HG03442 (cell line): ENCODE measurements around the gene SORCS2.
"Not testable (repeated sequence)": the region's sequence is repeated elsewhere in the genome, so short reads cannot be mapped to it uniquely, and the experiment has no call there.

Source experiments
- ATAC-seq: cut with Tn5 transposase; IDR thresholded peaks from one replicate; pipeline ENCODE4 v1.9.1; 2021; ENCODE audit warnings: mild to moderate bottlenecking, moderate library complexity; ENCODE audit not compliant: unreplicated experiment

Gene SORCS2

GRCh38 chr4:7561557-7561956, 369.2 kb downstream of the SORCS2 start:
- ATAC-seq = no peak

- no peak for ATAC-seq
Observed at GRCh38 chr4:7564242-7564641, 371.9 kb downstream of the SORCS2 start.

DNA sequence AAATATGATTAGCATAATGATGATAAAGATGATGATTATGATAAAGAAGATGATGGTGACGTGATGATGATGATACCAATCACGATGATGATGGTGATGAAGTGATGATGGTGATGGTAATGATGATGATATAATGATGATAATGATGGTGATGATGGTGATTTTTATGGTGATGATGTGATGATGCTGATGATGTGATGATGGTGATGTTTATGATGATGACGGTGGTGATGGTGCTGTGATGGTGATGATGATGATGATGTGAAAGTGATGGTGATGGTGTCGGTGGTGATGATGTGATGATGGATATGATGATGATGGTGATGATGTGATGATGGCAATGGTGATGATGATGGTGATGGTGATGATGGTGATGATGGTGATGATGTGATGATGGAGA, 373.1 kb downstream of the SORCS2 start:
- ATAC-seq = no peak

DNA sequence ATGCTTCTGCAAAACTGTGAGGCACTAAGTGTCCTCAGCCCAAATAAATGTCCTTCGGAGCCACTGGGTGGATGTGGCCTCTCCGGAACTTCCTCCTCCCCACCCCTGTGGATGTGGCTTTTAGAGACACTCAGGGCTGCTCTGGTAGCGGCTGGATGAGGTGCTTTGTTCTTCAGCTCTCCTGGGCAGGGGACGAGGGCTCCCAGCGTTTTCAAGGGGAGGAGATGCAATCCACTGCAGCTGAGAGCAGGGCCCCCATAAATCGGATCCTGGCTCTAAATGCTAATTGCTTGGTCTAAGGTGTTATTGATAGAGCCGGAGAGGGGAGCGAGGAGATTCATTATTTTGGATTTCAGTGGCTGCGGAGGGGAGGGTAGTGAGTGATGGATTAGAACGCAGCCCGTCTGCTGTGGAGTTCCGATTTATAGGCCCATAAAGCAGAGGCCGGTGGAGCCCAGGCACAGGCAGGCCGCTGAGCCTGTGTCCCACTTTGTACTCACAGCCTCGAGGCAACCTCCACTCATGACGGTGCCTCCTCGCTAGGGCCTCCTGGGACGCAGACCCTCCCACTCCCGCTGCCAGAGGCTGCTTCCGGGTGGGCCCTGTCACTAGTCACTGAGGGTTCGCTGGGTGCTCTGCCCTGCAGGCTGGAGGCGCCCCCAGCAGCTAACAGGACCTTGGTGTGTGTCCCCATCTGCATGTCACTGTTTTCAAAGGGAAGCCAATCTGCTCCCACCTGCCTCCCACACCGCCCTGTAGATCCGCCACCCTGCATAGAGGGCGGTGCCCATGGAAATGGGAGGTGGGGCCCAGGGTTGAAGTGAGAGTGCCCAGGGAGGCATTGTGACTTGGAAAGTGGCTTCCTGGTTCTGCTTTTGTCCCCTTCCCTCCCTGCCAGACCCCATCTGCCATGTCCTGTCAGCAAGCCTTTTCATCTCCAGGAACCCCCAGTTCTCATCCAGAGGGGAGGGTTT, 377.8 kb downstream of the SORCS2 start:
- ATAC-seq = no peak

DNA sequence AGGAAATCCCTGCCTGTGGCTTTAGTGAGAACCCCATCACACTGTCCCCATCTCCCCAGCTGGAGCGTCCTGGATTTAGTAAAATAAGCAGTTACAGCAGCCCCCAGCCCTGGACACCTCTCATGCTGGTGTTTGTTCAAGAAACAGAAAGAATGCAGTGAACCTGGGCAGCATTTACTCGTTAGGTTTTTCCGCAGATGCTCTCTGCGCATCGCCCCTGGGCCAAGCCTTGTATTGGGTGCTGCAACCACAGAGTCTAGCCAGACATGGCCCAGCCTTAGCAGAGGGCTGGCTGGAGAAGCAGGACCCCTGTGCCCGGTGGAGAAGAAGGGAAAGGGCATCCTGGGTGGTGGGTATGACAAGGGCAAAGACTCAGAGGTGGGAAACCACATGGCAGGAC, 378.7 kb downstream of the SORCS2 start:
- ATAC-seq = no peak

GRCh38 chr4:7571701-7572100, 379.4 kb downstream of the SORCS2 start:
- no peak for ATAC-seq

DNA sequence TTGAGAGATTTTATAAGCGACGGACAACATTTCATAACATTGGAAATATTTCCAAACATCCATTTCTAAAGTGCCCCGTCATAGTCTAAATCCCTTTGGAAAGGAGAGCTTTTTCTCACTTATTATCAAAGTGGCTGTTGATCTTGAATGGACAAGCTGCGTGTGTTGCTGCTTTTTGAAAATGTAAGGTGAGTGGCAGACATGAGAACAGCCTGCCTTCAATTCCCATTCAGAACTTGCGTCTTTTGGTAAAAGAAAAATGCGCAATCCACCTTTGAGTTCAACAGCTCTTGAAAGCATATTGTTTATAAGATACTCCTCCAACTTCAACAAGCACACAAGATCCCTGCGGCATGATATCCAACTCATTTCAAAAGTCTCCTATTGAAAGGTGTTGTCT, 380.6 kb downstream of the SORCS2 start:
- no peak for ATAC-seq

- ATAC-seq = no peak
Observed at GRCh38 chr4:7573576-7574091, 381.3 kb downstream of the SORCS2 start.

GRCh38 chr4:7574287-7575014, 382.1 kb downstream of the SORCS2 start:
- no peak for ATAC-seq

DNA sequence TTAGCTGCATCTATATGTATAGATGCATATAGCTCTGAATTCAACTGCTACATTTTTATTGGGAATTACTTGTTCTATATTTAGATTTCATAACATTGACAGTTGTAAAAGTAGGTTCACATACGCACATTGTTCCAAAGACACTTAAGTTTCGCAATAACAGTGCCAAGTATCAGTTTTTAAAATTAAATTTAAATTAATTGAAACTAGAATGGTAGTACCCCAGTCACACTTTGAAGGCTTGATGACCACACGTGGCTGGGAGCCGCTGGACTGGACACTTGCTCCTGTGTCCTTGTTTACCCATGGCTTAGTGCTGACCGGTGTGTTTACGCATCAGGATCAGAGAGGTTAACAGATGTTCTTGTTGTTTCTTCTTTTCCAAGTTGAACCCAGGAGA, 383.1 kb downstream of the SORCS2 start:
- ATAC-seq = no peak

GRCh38 chr4:7577361-7578039, 385.2 kb downstream of the SORCS2 start:
- ATAC-seq = not testable (repeated sequence)

DNA sequence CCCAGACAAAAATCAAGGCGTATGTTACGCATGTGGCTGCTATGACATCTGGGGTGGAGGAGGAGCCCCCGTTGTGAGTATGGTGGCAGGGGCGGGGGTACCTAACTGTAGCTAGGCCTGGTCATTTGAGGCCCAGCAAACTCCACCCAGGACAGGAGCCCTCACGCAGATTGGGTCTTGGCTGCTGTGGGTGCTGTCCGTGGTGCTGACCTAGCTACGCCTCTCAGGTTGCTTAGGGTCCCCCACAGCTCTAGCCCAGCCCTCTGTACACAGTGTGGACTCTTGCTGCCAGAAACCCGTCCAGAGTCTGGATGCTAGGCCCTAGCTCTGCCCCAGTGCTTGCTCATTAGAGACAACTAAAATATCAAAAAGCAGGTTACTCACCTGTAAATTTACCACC, 389.1 kb downstream of the SORCS2 start:
- ATAC-seq = no peak

- no peak for ATAC-seq
Observed at GRCh38 chr4:7582313-7583097, 390.2 kb downstream of the SORCS2 start.

- no peak for ATAC-seq
Observed at GRCh38 chr4:7584098-7584497, 391.8 kb downstream of the SORCS2 start.

DNA sequence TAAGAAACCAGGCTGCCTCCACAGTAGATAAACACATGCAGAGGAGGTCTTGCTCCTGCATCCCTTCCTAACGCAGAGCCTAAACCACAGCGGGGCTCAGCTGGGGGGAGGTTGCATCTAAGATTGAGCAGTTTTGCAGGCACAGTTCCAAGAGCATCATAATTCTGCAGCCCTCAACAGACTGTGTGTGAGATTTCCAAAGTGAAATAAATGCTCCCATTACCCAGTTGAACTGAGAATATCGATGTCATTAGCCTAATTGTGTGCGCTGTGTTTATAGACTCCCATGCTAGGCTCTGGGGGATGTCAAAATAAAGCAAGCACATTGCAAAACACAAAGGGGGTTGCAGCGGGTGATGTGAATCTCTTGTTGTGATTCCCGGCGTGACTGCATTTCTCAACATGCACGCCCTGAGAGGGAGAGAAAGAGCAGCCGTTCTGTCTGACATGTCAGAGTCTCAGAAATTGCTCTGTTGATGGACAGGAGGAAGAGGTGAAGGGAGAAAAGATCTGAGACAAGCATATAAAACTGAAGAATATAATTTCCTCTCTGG, 392.3 kb downstream of the SORCS2 start:
- no peak for ATAC-seq

GRCh38 chr4:7585768-7586167, 393.4 kb downstream of the SORCS2 start:
- ATAC-seq = no peak

DNA sequence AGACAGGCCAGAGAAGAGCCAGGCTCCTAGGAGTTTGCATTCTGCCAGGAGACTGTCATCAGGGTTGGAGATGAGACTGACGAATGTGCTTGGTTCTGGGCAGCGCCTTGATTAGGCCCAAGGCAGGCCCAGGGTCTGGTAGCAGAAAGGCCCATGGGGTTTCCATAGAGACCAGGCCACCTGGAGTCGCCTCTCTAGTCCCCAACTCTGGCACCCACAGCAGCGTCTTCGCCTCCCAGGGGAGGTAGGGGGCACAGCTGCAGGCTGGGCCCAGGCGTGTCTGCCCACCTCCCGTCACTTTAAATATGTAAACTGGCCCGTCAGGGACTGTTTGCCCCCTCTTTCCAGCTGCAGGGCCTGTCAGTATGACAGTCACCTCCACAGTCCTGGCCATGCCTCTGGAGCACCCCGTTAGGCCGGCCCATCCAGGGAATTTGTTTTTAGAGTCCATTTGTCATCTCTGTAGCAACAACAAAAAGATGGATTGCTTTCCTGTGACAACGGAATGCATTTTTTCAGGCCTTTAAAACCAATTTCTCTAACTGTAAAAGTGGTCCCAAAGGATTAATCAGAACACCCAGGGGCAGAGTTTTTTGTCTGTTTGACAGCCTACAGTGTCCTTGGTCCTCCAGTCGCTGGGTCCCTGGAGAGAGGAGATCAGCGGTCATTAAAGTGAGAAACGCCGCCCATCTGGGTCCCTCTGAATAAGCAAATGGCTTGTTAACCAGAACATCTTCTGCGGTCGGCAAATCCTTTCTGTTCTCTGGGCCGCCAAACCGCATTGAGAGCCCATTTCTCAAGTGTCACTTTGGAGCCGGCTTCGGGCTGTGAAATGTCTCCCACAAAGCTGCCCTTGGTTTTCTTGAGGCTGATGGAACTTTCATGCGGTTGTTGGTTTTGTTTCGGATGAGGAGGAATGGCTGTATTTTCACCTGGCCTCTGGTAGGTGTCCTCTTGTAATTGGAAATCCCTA, 395.4 kb downstream of the SORCS2 start:
- ATAC-seq = no peak

DNA sequence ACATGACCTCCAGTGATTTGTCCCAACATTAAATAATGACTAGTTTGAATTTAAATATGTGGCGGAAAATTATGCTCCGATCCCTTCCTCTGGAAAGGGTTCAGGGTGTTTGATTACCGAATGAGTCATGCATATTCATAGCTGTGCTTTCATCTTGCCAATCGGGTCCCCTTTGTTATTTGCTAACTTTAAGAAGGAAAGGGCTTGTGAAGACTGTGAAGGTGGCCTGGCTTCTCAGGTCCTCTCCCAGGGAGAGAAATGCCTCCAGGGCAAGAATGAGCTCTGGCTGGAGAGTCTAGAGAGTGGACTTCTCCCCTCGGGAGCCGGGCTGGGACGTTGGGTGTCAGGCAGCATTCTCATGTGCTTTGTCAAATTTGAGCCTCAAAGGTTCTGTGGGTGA, 397.9 kb downstream of the SORCS2 start:
- no peak for ATAC-seq

GRCh38 chr4:7590899-7591298, 398.6 kb downstream of the SORCS2 start:
- ATAC-seq = no peak
